ENCODE measurements around the gene IL17REL. TPM values are rescaled to one million over a fixed set of nuclear protein-coding genes. Genes with fewer than 3 reads are reported as not detected.

IL17REL gene
- polyA plus RNA-seq, 3 donors, result 0.03 to 0.11 TPM; not detected in 1

DNA sequence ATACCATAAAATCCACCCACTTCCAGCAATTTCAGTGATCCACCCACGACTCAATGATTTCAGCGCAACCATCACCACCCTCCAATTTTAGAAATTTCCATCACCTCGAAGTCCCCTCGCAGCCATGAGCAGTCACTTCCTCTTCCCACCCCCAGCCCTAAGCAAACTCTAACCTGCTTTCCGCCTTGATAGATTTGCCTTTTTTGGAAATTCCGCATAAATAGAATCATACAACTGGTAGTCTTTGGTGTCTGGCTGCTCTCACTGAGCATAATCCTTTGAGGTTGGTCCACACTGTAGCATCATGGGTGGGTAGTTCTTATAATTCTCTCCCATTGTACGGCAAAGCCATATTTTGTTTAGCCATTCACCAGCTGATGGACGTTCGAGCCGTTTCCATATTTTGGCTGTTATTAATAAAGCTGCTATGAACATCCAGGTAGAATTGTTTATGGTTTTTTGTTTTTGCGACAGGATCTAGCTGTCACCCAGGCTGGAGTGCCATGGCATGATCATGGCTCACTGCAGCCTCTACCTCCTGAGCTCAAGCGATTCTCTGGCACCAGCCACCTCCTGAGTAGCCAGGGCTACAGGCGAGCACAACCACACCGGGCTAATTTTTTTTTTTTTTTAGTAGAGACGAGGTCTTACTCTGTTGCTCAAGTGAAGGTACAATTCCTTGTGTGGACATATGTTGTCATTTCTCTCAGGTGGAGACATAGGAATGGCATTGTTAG is 36.0 kb downstream of the IL17REL start:
- 56 to 76% (median 61%) methylated on average over 15 of the region's 15 CpGs for WGBS, 3 donors
- no peak overlapping the region for H3K27ac ChIP-seq (ENCODE audit: low read depth, low read length)

GRCh38 chr22:49975543-49976389 is 36.8 kb downstream of the IL17REL start:
- H3K27ac ChIP-seq (ENCODE audit: low read depth, low read length), result no peak overlapping the region
- 28 to 56% (median 31%) methylated on average over 17 of the region's 17 CpGs for WGBS, 3 donors

DNA sequence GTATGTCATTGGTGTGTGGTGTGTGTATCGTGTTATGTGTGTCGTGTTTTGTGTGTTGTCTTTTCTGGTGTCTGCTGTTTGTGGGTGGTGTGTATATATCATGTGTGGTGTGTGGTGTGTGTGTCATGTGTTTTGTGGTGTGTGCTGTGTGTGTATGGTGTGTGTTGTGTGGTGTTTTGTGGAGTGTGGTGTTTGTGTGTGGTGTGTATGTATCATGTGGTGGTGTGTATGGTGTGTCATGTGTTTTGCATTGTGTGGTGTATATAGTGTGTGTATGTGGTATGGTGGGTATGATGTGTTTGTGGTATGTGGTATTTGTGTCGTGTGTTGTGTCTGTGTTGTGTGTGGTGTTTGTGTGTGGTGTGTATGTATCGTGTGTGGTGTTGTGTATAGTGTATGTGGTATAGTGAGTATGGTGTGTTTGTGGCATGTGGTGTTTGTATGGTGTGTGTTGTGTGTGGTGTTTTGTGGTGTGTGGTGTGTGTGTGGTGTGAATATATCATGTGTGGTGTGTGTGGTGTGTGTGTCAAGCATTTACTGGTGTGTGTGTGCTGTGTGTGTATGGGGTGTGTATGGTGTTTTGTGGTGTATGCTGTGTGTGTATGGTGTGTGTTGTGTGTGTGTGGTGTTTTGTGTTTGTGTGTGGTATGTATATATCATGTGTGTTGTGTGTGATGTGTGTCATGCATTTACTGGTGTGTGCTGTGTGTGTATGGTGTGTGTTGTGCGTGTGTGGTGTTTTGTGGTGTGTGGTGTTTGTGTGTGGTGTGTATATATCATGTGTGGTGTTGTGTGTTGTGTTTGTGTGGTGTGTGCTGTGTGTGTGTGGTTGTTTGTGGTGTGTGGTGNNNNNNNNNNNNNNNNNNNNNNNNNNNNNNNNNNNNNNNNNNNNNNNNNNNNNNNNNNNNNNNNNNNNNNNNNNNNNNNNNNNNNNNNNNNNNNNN is 39.3 kb downstream of the IL17REL start:
- no peak overlapping the region for H3K27ac ChIP-seq (ENCODE audit: low read depth, low read length)
- 88 to 92% (median 90%) methylated on average over 5 of the region's 5 CpGs for WGBS, 3 donors

DNA sequence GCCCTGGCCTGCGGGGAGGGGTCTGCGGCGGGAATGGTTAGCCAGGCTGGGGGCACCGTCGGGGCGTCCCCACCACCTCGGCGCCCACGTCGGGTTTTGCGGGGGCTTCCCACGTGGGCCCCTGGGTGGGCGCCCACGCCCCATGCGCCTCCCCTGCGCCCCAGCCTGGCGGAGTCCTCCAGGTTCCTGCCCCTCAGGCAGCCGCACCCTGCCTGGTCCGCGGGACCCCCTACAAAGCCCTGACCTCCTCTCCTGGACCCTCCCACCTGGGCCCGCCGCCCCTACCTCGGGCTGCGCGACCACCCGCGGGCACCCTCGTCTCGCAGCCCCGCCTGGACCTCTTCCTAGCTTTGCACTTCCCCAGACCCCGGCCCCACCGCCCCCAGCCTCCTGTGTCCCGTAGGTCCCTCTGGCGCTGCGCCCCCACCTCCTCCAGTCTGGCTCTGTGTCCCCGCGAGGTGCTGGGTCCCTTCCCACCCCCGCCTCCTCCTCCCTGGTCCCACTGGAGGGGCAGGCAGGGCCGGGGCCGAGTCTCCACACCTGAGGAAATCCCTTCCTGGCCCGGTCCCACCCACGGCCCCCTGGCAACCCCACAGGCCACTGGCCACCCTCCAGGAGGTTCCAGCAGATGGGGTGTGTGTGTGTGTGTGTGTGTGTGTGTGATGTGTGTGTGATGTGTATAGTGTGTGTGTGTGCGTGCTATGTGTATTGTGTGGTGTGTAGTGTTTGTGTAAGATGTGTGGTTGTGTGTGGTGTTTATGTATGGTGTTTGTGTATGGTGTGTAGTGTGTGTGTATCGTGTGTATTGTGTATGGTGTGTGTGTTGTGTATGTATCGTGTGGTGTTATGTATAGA is 40.2 kb downstream of the IL17REL start:
- no peak overlapping the region for H3K27ac ChIP-seq (ENCODE audit: low read depth, low read length)
- 51 to 58% (median 57%) methylated on average over 31 to 45 of the region's 45 CpGs for WGBS, 3 donors

GRCh38 chr22:49971232-49972162 is 41.1 kb downstream of the IL17REL start:
- H3K27ac ChIP-seq (ENCODE audit: low read depth, low read length), result no peak overlapping the region
- WGBS, 3 donors, result 9 to 17% (median 9%) methylated on average over 54 to 74 of the region's 81 CpGs

DNA sequence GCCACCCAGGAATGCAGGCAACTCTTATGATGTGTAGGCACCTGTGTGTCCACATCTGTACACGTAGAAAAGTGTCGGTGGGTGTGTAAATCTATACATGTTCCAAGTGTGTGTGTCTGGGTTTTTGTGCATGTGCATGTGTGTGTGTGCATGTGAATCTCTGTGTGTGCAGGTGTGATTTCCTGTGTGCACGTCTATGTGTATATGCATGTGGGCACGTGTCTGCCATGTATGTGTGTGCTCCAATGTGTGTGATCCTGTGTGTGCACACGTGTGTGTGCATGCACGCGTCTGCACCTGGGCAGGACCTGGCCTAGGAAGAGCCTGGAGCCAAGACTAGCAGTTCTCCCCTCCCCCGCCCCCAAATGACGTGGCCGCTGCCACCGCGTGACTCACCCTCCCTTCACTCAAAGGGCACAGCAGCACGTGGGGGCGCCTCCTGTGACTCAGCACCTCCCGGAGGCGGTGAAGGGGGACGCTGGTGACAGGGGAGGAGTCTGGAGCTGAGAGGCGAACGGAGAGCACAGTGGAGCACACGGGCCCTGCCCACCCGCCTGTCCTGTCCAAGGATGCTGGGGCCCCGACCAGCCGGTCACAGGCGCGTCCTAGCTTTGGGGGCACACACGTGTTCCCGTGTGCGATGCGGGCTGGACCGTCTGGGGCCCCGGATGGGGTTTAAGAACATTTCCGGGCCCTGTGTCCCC is 41.9 kb downstream of the IL17REL start:
- WGBS, 3 donors, result 9 to 11% (median 10%) methylated on average over 28 to 32 of the region's 32 CpGs
- no peak overlapping the region for H3K27ac ChIP-seq (ENCODE audit: low read depth, low read length)

DNA sequence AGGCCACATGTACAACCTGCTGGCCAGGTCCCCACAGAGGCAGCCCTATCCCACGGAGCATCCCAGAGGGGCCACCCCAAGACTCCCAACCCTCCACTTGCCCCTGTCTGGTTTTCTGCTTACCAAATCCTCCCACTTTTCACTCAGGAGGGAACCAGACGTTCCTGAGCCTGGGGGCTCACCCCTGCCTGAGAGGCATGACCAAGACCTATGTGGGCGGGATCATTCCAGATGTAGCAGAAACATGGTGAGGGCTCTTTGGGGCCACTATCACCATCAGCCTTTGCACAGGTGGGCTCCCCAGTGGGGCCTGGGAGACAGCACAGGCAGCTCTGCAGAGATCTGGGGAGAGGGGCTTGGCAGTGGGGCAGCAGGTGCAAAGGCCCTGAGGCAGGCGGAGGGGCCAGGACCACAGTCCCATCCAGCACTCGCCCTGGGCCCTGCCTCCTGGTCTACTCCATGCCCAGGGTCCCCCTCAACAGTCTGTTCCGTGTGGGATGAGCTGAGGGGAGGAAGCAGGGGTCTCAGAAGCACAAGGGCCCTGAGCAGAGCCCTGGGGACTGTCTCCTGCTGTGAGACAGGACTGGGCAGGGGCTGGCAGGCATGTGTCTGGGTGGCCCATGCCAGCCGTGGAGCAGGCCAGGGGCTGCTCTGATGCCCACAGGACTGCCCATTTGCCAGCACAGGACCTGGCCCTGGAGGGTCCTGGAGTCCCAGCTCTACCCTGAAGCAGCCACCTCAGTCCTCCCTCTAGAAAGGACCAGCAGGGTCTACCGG is 42.6 kb downstream of the IL17REL start:
- WGBS, 3 donors, result 83 to 89% (median 84%) methylated on average over 8 of the region's 8 CpGs
- no peak overlapping the region for H3K27ac ChIP-seq (ENCODE audit: low read depth, low read length)

DNA sequence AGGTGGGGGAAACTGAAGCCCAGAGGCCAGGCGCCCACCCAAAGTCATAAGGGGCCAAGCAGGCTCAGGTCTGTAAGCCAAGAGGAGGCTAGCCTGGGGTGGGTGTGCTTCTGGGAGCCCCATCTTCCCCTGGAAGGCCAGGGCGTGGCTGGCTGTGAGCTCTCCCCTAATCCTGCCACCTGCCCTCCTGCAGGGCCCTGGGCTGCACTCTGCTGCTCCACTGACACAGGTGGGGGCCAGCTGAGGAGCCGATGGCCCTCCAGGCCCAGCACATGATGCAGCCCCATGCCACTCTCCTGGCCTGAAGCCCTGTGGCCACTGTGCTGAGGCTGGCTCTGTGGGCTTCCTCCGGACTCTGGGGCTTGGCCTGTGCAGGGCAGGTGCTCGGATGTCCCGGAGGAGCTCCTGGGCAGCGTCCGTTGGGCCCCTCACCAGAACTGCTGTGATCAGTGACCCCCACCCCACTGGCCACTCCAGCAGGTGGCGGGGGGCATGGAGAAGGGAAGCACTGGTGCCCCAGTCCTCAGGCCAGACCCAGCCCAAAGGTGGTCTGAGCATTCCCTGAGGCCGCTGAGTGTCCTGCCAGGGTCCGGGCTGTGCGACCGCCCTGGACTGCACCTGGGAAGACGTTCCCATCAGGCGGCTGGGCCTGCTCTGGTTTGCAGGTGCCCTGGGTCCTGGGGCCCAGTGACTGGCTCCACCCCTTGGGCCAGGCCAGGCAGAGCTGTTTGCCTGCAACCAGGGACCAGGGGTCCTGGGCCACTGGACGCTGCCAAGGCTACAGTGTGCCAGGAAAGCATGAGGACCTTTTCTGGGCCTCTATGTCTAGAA is 43.5 kb downstream of the IL17REL start:
- H3K27ac ChIP-seq (ENCODE audit: low read depth, low read length), result no peak overlapping the region
- WGBS, 3 donors, result 95 to 96% (median 96%) methylated on average over 16 of the region's 16 CpGs

- H3K27ac ChIP-seq (ENCODE audit: low read depth, low read length), result no peak overlapping the region
- 86 to 92% (median 91%) methylated on average over 11 of the region's 11 CpGs for WGBS, 3 donors
Measured at GRCh38 chr22:49968313-49968830, 44.2 kb downstream of the IL17REL start.

DNA sequence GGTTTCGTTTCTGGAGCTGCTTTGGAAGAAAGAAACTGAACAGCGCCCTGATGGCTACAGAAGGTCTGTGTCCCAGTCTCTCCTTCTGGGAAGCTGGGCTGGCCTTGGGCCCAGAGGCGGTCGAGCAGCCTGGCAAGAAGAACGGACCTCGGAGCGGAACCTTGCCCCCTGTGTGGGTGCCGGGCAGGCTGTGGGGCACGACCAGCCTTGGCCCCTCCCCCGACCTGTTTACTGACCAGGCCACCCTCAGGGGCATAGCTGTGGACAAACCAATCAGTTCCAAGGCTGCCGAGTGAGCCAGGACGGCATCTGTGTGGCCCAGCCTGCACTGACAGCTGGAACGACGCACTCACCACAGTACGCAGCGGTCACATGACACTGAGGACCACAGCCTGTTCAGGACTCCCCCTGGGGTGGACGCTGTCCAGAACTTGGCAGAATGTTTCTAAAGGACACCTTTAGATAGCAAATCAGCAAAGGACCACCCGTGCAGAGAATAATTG is 44.8 kb downstream of the IL17REL start:
- no peak overlapping the region for H3K27ac ChIP-seq (ENCODE audit: low read depth, low read length)
- 29 to 44% (median 30%) methylated on average over 18 of the region's 18 CpGs for WGBS, 3 donors

DNA sequence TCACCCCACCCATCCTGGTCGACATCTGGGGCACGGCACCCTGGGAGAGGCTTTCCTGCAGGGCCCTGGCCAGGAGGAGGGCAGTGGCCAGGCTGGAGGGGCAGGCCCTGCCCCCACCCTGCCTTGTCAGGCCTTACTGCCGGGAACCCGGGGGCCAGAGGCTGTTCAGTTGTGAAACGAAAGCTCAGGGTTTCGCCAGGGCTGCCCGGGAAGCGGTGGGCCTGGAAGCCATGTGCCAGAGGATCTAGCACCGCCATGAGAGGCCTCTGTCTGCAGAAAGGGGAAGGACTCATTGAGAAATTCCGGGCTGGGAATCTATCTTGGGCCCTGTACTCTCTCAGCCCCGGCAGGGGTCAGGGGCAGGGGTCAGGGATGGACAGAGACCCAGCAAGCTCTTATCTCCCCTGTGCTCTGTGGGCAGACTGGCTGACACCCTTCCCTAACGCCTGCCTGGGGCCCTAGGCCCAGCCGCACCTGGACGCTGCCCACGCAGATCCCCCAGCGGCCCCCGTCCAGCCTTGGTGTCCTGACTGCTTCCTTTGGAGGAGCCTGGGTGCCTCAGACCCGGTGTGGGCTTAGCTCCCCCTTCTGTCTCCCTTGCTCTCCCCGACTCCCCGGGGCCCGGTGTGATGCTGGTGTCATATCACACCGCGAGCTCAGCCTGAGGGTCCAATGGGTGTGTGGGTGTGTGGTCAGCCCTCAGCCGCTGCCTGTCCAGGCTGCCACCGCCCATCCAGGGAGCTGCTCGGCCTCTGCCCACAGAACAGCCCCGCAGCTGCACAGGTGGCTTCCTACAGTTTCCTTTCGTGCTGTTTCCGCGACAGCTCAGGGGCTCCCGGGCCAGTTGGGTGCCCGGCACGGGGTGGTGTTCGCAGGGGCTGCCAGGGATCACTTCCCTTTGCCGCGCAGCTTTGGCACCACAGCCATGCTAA is 45.5 kb downstream of the IL17REL start:
- no peak overlapping the region for H3K27ac ChIP-seq (ENCODE audit: low read depth, low read length)
- WGBS, 3 donors, result 23 to 54% (median 25%) methylated on average over 35 to 36 of the region's 36 CpGs

GRCh38 chr22:49966041-49966773 is 46.4 kb downstream of the IL17REL start:
- peak overlapping the region; percentile 28 for H3K27ac ChIP-seq (ENCODE audit: low read depth, low read length)
- 64 to 83% (median 73%) methylated on average over 10 to 11 of the region's 11 CpGs for WGBS, 3 donors
